Natural killer cell (primary cell): ENCODE measurements around the gene MIF4GD. TPM values are rescaled to one million over a fixed set of nuclear protein-coding genes. Genes with fewer than 3 reads are reported as not detected.

Experiments used
- ATAC-seq, 3 donors: fragments of 150-1000 bp in 2 of 3; fragments of 200-7000 bp in 1 of 3; cut with Tn5 transposase; 1 replicate in 1 of 3; 2 replicates in 2 of 3; pipeline ENCODE4 v1.10.0; 2021; ENCODE audit warnings: mild to moderate bottlenecking in 2 of 3, moderate library complexity in 2 of 3
- DNase-seq, 2 donors: peaks; one replicate each; pipeline versions ENCODE4 v3.0.0 to v3.0.0-alpha.2; 2013 to 2021; ENCODE audit warnings: mixed read lengths in 1 of 2
- H3K27ac ChIP-seq: one replicate; pipeline ENCODE4 v1.5.1; 2013; ENCODE audit warnings: mild to moderate bottlenecking, low read length
- H3K27me3 ChIP-seq: one replicate; pipeline ENCODE4 v1.6.1; 2013; ENCODE audit warnings: low read length; ENCODE audit not compliant: control insufficient read depth, insufficient read depth
- H3K36me3 ChIP-seq: one replicate; pipeline ENCODE4 v1.6.1; 2013; ENCODE audit warnings: low read length; ENCODE audit not compliant: control insufficient read depth, insufficient read depth
- H3K4me1 ChIP-seq: one replicate; pipeline ENCODE4 v1.6.1; 2013; ENCODE audit warnings: low read length; ENCODE audit not compliant: control insufficient read depth, insufficient read depth
- H3K4me3 ChIP-seq: one replicate; pipeline ENCODE4 v1.5.1; 2013; ENCODE audit warnings: low read length
- H3K9me3 ChIP-seq: one replicate; pipeline ENCODE4 v1.6.1; 2013; ENCODE audit warnings: low read length; ENCODE audit not compliant: control insufficient read depth, insufficient read depth
- H3K27ac Mint-ChIP-seq, 2 donors: one replicate each; pipeline ENCODE4 v1.8.0; 2022; ENCODE audit warnings: mild to moderate bottlenecking in 2 of 2, mixed read lengths in 2 of 2, moderate library complexity in 1 of 2
- H3K27me3 Mint-ChIP-seq, 2 donors: one replicate each; pipeline ENCODE4 v1.8.0; 2022; ENCODE audit warnings: low read depth in 2 of 2, mixed read lengths in 2 of 2
- H3K36me3 Mint-ChIP-seq: one replicate; pipeline ENCODE4 v1.8.0; 2022; ENCODE audit warnings: mixed read lengths
- H3K4me1 Mint-ChIP-seq, 2 donors: one replicate each; pipeline ENCODE4 v1.8.0; 2022; ENCODE audit warnings: mixed read lengths in 2 of 2
- H3K4me3 Mint-ChIP-seq: one replicate; pipeline ENCODE4 v1.8.0; 2022; ENCODE audit warnings: mild to moderate bottlenecking, moderate library complexity, mixed read lengths
- H3K9me3 Mint-ChIP-seq, 2 donors: one replicate each; pipeline ENCODE4 v1.8.0; 2022; ENCODE audit warnings: mixed read lengths in 2 of 2
- CTCF ChIP-seq: fragments of 200-600 bp; IDR thresholded peaks from one replicate; pipeline ENCODE4 v1.8.0; 2022; ENCODE audit warnings: antibody characterized with exemption
- WGBS: methylation state at CpG from one replicate; pipeline ENCODE4 v1.1.7; 2013; ENCODE audit warnings: missing lambda C conversion rate; ENCODE audit not compliant: insufficient coverage; 5-methylcytosine and 5-hydroxymethylcytosine counted together
- intact Hi-C: fragments of 100-400 bp; cut with micrococcal nuclease; formaldehyde crosslinking; loops from one replicate; pipeline ENCODE4 v1.14.2; 2022
- total RNA-seq, 4 donors: library from RNA; stranded (reverse); fragments of 120-200 nt in 1 of 4; gene quantifications; one replicate each; pipeline versions ENCODE4 v1.2.3 to v1.2.4, GENCODE V29; 2013 to 2022

Gene MIF4GD
- total RNA-seq, 3 donors from 2014 or later (not counting 1 experiment from before 2014, with no cell fraction given), result 44.5 to 56.9 (median 50.3) TPM

- H3K4me3 Mint-ChIP-seq, result peak within 1 kb of the TSS; percentile 100
- Histone ChIP-seq H3K27ac (peak within 1 kb of the TSS; percentile 85), H3K4me1 (peaks cover 13% of the 10 kb centered on the region), H3K9me3 (no peaks in the 10 kb centered on the region), H3K4me3 (peak within 1 kb of the TSS; percentile 56), H3K36me3 (peaks cover 5% of the 10 kb centered on the region), H3K27me3 (no peaks in the 10 kb centered on the region)
- H3K27me3 Mint-ChIP-seq, result no peaks in the 10 kb centered on the region
- H3K9me3 Mint-ChIP-seq, result no peaks in the 10 kb centered on the region
- under 1% methylated on average over 65 of the region's 65 CpGs for WGBS
- H3K36me3 Mint-ChIP-seq, result no peaks in the 10 kb centered on the region
- H3K27ac Mint-ChIP-seq, result peak within 1 kb of the TSS; percentile 100
- DNase-seq (peak; percentile 94 to 99), ATAC-seq (peak; percentile 87 to 97 (median 93))
- TF ChIP-seq CTCF, result no peak
- intact Hi-C loops, result loop anchor here (1.0 to 5.0 kb wide), 6 partner anchors 18 to 566 kb away; partner anchors contain the start of genes CASKIN2, GGA3, GRB2 and MIF4GD
- peaks cover 15 to 19% of the 10 kb centered on the region in 2 donors for H3K4me1 Mint-ChIP-seq
These were observed 18.2 kb upstream of the MIF4GD start, which contains the start of gene SLC25A19 for GRCh38 chr17:75289115-75289831. Gene SLC25A19 (minus strand): TSS chr17:75289433. CDS start chr17:75286764, 2,669 bp downstream.

- 0% methylated on average over 14 of the region's 14 CpGs for WGBS
These were observed 17.7 kb upstream of the MIF4GD start for GRCh38 chr17:75288770-75289114.

GRCh38 chr17:75288359-75288758 lies 17.3 kb upstream of the MIF4GD start:
- intact Hi-C loops, result loop anchor here (5.0 kb wide), 1 partner anchor 229 kb away; the partner anchor contains the start of genes CASKIN2 and TSEN54
- Mint-ChIP-seq H3K4me3 (peak overlapping the region; percentile 100), H3K36me3 (no peaks in the 10 kb centered on the region), H3K4me1 (peaks cover 15 to 19% of the 10 kb centered on the region in 2 donors), H3K27ac (peak overlapping the region; percentile 100), H3K27me3 (no peaks in the 10 kb centered on the region), H3K9me3 (no peaks in the 10 kb centered on the region)
- Histone ChIP-seq H3K4me1 (peaks cover 13% of the 10 kb centered on the region), H3K4me3 (peak overlapping the region; percentile 56), H3K36me3 (peaks cover 5% of the 10 kb centered on the region), H3K27ac (peak overlapping the region; percentile 79), H3K27me3 (no peaks in the 10 kb centered on the region), H3K9me3 (no peaks in the 10 kb centered on the region)
- WGBS, result no CpG with 5 or more reads among the region's 2 CpGs
- no peak for TF ChIP-seq CTCF
- ATAC-seq (no peak), DNase-seq (peak in 1 of 2 donors; percentile 15)

More at GRCh38 chr17:75288770-75289114, 17.7 kb upstream of the MIF4GD start:
- intact Hi-C loops, result loop anchor here (1.0 to 5.0 kb wide), 6 partner anchors 17 to 567 kb away; partner anchors contain the start of genes CASKIN2, GGA3, GRB2 and MIF4GD
- Mint-ChIP-seq H3K27ac (peak overlapping the region; percentile 100), H3K36me3 (no peaks in the 10 kb centered on the region), H3K27me3 (no peaks in the 10 kb centered on the region), H3K4me3 (peak overlapping the region; percentile 100), H3K9me3 (no peaks in the 10 kb centered on the region), H3K4me1 (peaks cover 15 to 19% of the 10 kb centered on the region in 2 donors)
- Histone ChIP-seq H3K9me3 (no peaks in the 10 kb centered on the region), H3K4me1 (peaks cover 13% of the 10 kb centered on the region), H3K27ac (peak overlapping the region; percentile 79), H3K27me3 (no peaks in the 10 kb centered on the region), H3K4me3 (peak overlapping the region; percentile 56), H3K36me3 (peaks cover 5% of the 10 kb centered on the region)
- TF ChIP-seq CTCF, result no peak
- ATAC-seq (peak in 1 of 3 donors; percentile 0), DNase-seq (no peak)
